Heart right ventricle (tissue), 16 donors: ENCODE data around the gene CFI. TPM values are rescaled to one million over a fixed set of nuclear protein-coding genes. Genes with fewer than 3 reads are reported as not detected.
A peak's percentile ranks its signal among the peaks of the same experiment; 100 is the strongest.

Experiments
- ATAC-seq, 8 donors: fragments of 200-7000 bp; cut with Tn5 transposase; one replicate each; pipeline ENCODE4 v1.9.1; 2020; ENCODE audit warnings: mild to moderate bottlenecking in 8 of 8, moderate library complexity in 8 of 8, moderate number of reproducible peaks in 1 of 8
- DNase-seq, 2 donors: peaks; one replicate each; pipeline ENCODE4 v3.0.0-alpha.2; 2020
- H3K27ac ChIP-seq, 10 donors: fragments of 200-600 bp; sonication (generic) in 2 of 10; one replicate each; pipeline versions ENCODE4 v1.5.0 to v1.8.0; 2020 to 2022; ENCODE audit warnings: mild to moderate bottlenecking in 3 of 10
- H3K27me3 ChIP-seq, 7 donors: fragments of 200-600 bp; one replicate each; pipeline ENCODE4 v1.8.0; 2021 to 2022; ENCODE audit warnings: mild to moderate bottlenecking in 2 of 7
- H3K36me3 ChIP-seq, 9 donors: fragments of 200-600 bp; sonication (generic) in 1 of 9; one replicate each; pipeline versions ENCODE4 v1.5.0 to v1.8.0; 2020 to 2022; ENCODE audit warnings: mild to moderate bottlenecking in 2 of 9
- H3K4me1 ChIP-seq, 9 donors: fragments of 200-600 bp; sonication (generic) in 1 of 9; one replicate each; pipeline versions ENCODE4 v1.5.0 to v1.8.0; 2020 to 2022; ENCODE audit warnings: mild to moderate bottlenecking in 4 of 9
- H3K4me3 ChIP-seq, 10 donors: fragments of 200-600 bp; sonication (generic) in 2 of 10; one replicate each; pipeline versions ENCODE4 v1.5.0 to v1.8.0; 2020 to 2022; ENCODE audit warnings: mild to moderate bottlenecking in 7 of 10, moderate library complexity in 2 of 10
- H3K9me3 ChIP-seq, 11 donors: fragments of 200-600 bp in 10 of 11; sonication (generic) in 2 of 11; one replicate each; pipeline versions ENCODE4 v1.5.0 to v1.8.0; 2013 to 2022; ENCODE audit warnings: mild to moderate bottlenecking in 2 of 11, control low read depth in 1 of 11, moderate library complexity in 1 of 11
- CTCF ChIP-seq, 9 donors: fragments of 200-600 bp; sonication (generic) in 2 of 9; IDR thresholded peaks; one replicate each; pipeline versions ENCODE4 v1.5.0 to v1.8.0; 2021 to 2022; ENCODE audit warnings: antibody characterized with exemption in 9 of 9, mild to moderate bottlenecking in 5 of 9, moderate library complexity in 1 of 9
- WGBS, 2 donors: extraction: QIAGEN DNeasy Blood & Tissue Kit; methylation state at CpG; one replicate each; pipeline ENCODE4 v1.1.7; 2013; ENCODE audit warnings: inconsistent platforms in 1 of 2; 5-methylcytosine and 5-hydroxymethylcytosine counted together
- intact Hi-C, 10 donors: fragments of 100-400 bp; cut with DNase I; formaldehyde crosslinking; loops; one replicate each; pipeline versions ENCODE4 v1.11.1 to v1.14.2; 2022
- polyA plus RNA-seq, 2 donors: library from polyadenylated mRNA; stranded (reverse); fragments of 200-250 nt; gene quantifications; one replicate each; pipeline ENCODE4 v1.2.3, GENCODE V29; 2013
- total RNA-seq, 10 donors: library from RNA; stranded (reverse); fragmentation: NEBNext Ultra II Directional in 3 of 10; extraction: Animal tissue kit (Norgen Biotek cat#: 25700) in 3 of 10; gene quantifications; one replicate each; pipeline versions ENCODE4 v1.2.1 to v1.2.4, GENCODE V29; 2021 to 2023
- donor health status: Arrhythmogenic right ventricular cardiomyopathy.
- donor health status: ischemic (EF 13 %, LVEDD 7.1; RV severe dilation, severe dysfunction).
- donor health status: healthy with polysubstance abuse.
- donor health status: DM: no; HTN: yes; CAD: no.
- donor health status: DM: no; HTN: no; CAD: no.
- donor health status: ischemic (EF 25% LVEDD 6.9; RV normal size, moderate dysfunction).
- donor health status: ischemic (EF 25% LVEDD 5.7; RV mildly dilated, moderate dysfunction).
- donor health status: healthy.
- donor health status: DM: yes; HTN: yes; CAD: no.
- donor health status: Ischemic cardiomyopathy.
- donor health status: ischemic (EF 35%, LVEDD 5.7; RV mildly dilated, moderate dysfunction).
- donor health status: nonischemic (EF 11% LVEDD 7.7; RV severe dilation, severe dysfunction).
- donor health status: DM: yes; HTN: yes; CAD: no.
- donor health status: PGD.
- donor health status: ischemic (EF 29% LVEDD 5.4; RV normal size, mild dysfunction).
- donor health status: nonischemic (EF 23%, LVEDD 6.1; RV moderate dilation, normal function).

Gene CFI
- total and polyA plus RNA-seq, 12 donors = 5.2 to 16.6 (median 10.5) TPM

GRCh38 chr4:109745830-109746229 lies 56.0 kb downstream of the CFI start:
- H3K27ac ChIP-seq = no peak overlapping the region
- intact Hi-C loops = no loop called here
- H3K4me3 ChIP-seq = no peak overlapping the region
- no peak for DNase-seq
- no peak for ATAC-seq
- no peaks in the 10 kb centered on the region for H3K9me3 ChIP-seq
- no peak for TF ChIP-seq CTCF (IDR thresholded peaks at IDR 0.05)
- no peaks in the 10 kb centered on the region for H3K27me3 ChIP-seq
- no peaks in the 10 kb centered on the region for H3K4me1 ChIP-seq
- H3K36me3 ChIP-seq = peaks cover 0 to 65% (median 0%) of the 10 kb centered on the region in 9 donors

GRCh38 chr4:109739547-109739946 lies 62.3 kb downstream of the CFI start:
- Histone ChIP-seq H3K27ac (no peak overlapping the region), H3K9me3 (no peaks in the 10 kb centered on the region), H3K27me3 (no peaks in the 10 kb centered on the region), H3K4me3 (no peak overlapping the region), H3K4me1 (no peaks in the 10 kb centered on the region), H3K36me3 (peaks cover 0 to 34% (median 0%) of the 10 kb centered on the region in 9 donors)
- intact Hi-C loops = loop anchor here in 1 of 10 donors (10.0 kb wide), 1 partner anchor 305 kb away; the partner anchor contains the start of gene SEC24B
- TF ChIP-seq CTCF (IDR thresholded peaks at IDR 0.05) = no peak
- no peak for DNase-seq
- WGBS, 2 donors = 75 to 83% methylated on average over 3 of the region's 3 CpGs
- no peak for ATAC-seq

DNA sequence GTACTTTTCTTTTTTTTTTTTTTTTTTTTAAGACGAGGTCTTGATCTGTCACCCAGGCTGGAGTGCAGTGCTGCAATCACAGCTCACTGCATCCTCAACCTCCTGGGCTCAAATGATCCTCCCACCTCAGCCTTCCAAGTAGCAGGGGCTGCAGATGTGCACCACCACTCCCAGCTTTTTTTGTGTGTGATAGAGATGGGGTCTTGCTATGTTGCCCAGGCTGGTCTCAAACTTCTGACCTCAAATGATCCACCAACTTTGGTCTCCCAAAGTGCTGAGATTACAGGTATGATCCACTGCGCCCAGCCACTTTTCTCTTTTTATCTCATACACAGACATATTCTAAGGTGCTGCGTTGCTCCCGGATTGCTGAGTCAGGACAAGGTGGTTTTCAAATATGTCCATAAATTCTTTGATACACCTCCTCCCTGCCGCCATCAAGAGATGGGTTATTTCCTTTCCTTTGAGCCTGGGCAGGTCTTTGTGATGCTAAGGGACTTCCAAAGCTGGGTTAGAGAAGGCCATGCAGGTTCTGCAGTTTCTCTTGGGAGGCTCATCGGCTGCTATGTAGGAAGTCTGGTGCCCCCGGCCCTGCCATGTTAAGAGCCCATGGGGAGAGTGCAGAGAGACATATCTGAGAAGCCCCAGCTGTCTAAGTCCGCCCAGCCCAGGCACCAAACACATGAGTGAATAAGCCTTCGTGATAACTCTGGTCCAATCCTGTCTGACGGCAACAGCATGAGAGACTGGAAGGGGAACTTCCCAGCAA lies 63.5 kb downstream of the CFI start:
- no peak for TF ChIP-seq CTCF (IDR thresholded peaks at IDR 0.05)
- ATAC-seq (no peak), DNase-seq (no peak)
- Histone ChIP-seq H3K36me3 (peaks cover 0 to 25% (median 0%) of the 10 kb centered on the region in 9 donors), H3K4me1 (no peaks in the 10 kb centered on the region), H3K9me3 (no peaks in the 10 kb centered on the region), H3K27me3 (no peaks in the 10 kb centered on the region), H3K4me3 (no peak overlapping the region), H3K27ac (no peak overlapping the region)
- intact Hi-C loops = loop anchor here in 1 of 10 donors (10.0 kb wide), 1 partner anchor 303 kb away; the partner anchor contains the start of gene SEC24B
- 79 to 83% methylated on average over 10 of the region's 10 CpGs for WGBS, 2 donors

DNA sequence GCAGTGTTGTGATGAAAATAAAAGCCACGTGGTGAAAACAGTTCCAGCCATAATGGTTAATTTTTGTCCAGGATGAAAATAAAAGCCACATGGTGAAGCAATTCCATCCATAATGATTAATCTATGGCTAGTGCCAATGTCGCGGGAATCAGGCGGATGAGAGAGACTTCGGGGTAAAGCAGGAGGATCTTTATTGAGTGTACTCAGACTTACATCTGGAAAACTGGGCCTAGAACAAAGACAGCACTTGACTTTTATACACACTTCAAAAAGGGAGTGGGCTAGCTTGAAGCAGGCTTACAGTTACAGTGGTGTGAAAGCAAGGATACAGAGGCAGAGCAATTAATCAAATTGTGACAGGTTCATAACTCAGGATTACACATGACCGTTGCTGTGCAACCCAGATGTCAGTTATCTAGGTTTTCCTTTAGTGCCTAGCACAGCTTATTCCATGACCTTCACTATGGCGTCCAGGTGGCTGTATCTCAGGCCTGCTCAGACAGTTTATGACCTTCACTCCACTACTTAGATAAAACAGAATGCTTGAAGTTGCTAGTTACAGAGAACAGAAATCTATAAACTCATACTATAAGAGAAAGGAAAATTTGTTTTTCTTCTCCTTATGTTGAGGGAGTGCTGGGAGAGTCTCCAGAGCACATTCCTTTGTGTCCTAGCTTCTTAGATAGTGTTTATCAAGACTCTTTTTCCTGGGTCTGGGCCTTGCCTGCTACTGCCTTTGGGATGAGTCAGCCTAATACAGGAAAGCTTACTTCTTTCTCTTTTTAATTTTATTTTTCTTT lies 66.0 kb downstream of the CFI start:
- peaks cover 0 to 2% (median 0%) of the 10 kb centered on the region in 9 donors for H3K4me1 ChIP-seq
- H3K27ac ChIP-seq = no peak overlapping the region
- TF ChIP-seq CTCF (IDR thresholded peaks at IDR 0.05) = no peak
- no peak for DNase-seq
- H3K4me3 ChIP-seq = no peak overlapping the region
- H3K9me3 ChIP-seq = no peaks in the 10 kb centered on the region
- 66 to 71% methylated on average over 7 of the region's 7 CpGs for WGBS, 2 donors
- peak in 3 of 8 donors; percentile 48 to 85 (median 58) for ATAC-seq
- intact Hi-C loops = loop anchor here in 1 of 10 donors (10.0 kb wide), 1 partner anchor 301 kb away; the partner anchor contains the start of gene SEC24B
- no peaks in the 10 kb centered on the region for H3K27me3 ChIP-seq
- H3K36me3 ChIP-seq = peaks cover 0 to under 1% (median 0%) of the 10 kb centered on the region in 9 donors
